Ecto neural progenitor cell (in vitro differentiated cells): ENCODE data around the gene PHLDB1.

Source experiments
- DNase-seq: peaks from one replicate; pipeline ENCODE4 v3.0.0-alpha.2; 2018; ENCODE audit warnings: low spot score

PHLDB1 gene

GRCh38 chr11:118640332-118641154 lies 33.1 kb downstream of the PHLDB1 start:
- DNase-seq, result no peak

GRCh38 chr11:118641397-118642019 lies 34.1 kb downstream of the PHLDB1 start:
- no peak for DNase-seq

- DNase-seq, result no peak
Observed at GRCh38 chr11:118643142-118643994, 36.0 kb downstream of the PHLDB1 start.

- DNase-seq, result no peak
Observed at GRCh38 chr11:118643995-118644345, 36.6 kb downstream of the PHLDB1 start.

- no peak for DNase-seq
Observed at GRCh38 chr11:118644496-118644895, 37.1 kb downstream of the PHLDB1 start.

- DNase-seq, result no peak
Observed at GRCh38 chr11:118645066-118645715, 37.8 kb downstream of the PHLDB1 start.

GRCh38 chr11:118646393-118646792 lies 39.0 kb downstream of the PHLDB1 start:
- no peak for DNase-seq

- no peak for DNase-seq
Observed at GRCh38 chr11:118648291-118648690, 40.9 kb downstream of the PHLDB1 start.

GRCh38 chr11:118649941-118650340 lies 42.5 kb downstream of the PHLDB1 start:
- DNase-seq, result no peak

- DNase-seq, result no peak
Observed at GRCh38 chr11:118650366-118650765, 43.0 kb downstream of the PHLDB1 start.

- no peak for DNase-seq
Observed at GRCh38 chr11:118651820-118652219, 44.4 kb downstream of the PHLDB1 start.

GRCh38 chr11:118652681-118653181 lies 45.3 kb downstream of the PHLDB1 start:
- no peak for DNase-seq

- no peak for DNase-seq
Observed at GRCh38 chr11:118653684-118654390, 46.4 kb downstream of the PHLDB1 start.

- no peak for DNase-seq
Observed at GRCh38 chr11:118655486-118656190, 48.2 kb downstream of the PHLDB1 start.

- DNase-seq, result no peak
Observed at GRCh38 chr11:118656563-118657165, 49.2 kb downstream of the PHLDB1 start.

- DNase-seq, result no peak
Observed at GRCh38 chr11:118657238-118657637, 49.8 kb downstream of the PHLDB1 start.

GRCh38 chr11:118657709-118658428 lies 50.5 kb downstream of the PHLDB1 start:
- DNase-seq, result no peak

GRCh38 chr11:118658429-118659313 lies 51.3 kb downstream of the PHLDB1 start:
- peak; percentile 57 for DNase-seq
